ENCODE measurements around the gene MAMLD1.

DNA sequence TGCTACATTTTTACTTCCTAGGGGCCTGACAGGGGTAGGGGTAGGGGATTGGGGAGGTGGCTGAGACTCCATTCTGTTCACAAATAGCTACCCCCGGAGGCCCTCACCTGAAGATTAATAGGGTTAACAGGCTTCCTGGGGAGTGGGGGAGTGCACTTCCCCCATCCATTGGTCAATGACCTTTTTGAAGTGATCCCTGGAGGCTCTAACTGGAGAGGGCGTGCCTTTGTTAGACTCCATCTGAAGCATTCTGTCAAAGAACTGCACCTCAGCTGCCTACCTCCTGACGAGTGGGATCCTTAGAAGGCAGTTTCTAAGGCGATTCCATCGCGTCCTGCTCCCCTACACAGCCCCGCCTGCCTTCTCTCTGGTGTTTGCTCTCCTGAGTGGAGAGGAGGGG, 195.3 kb downstream of the MAMLD1 start:
- TF ChIP-seq, protein P1, sequence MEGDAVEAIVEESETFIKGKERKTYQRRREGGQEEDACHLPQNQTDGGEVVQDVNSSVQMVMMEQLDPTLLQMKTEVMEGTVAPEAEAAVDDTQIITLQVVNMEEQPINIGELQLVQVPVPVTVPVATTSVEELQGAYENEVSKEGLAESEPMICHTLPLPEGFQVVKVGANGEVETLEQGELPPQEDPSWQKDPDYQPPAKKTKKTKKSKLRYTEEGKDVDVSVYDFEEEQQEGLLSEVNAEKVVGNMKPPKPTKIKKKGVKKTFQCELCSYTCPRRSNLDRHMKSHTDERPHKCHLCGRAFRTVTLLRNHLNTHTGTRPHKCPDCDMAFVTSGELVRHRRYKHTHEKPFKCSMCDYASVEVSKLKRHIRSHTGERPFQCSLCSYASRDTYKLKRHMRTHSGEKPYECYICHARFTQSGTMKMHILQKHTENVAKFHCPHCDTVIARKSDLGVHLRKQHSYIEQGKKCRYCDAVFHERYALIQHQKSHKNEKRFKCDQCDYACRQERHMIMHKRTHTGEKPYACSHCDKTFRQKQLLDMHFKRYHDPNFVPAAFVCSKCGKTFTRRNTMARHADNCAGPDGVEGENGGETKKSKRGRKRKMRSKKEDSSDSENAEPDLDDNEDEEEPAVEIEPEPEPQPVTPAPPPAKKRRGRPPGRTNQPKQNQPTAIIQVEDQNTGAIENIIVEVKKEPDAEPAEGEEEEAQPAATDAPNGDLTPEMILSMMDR (IDR thresholded peaks at IDR 0.05; ENCODE audit: insufficient read depth, low read length, poor library complexity, severe bottlenecking) = no peak
- no peak for TF ChIP-seq EZH2phosphoT487 (conservative IDR thresholded peaks at IDR 0.05; ENCODE audit: low read length)

Data from SU-DHL-6 (cell line).